HL-60 (cell line): Measurements from ENCODE around the gene PAFAH1B2.

ENCODE experiments used
- DNase-seq, 2 experiments: peaks; one replicate each; pipeline ENCODE4 v3.0.0-alpha.2; 2010 to 2020; ENCODE audit warnings: low read depth in 1 of 2, low spot score in 1 of 2
- H3K27ac ChIP-seq: fragments of 250-450 bp; sonication (Bioruptor Pico); replicated peaks from 2 replicates; pipeline ENCODE4 v1.5.1; 2020; ENCODE audit warnings: mild to moderate bottlenecking, moderate library complexity
- H3K27me3 ChIP-seq: fragments of 250-450 bp; sonication (Bioruptor Pico); 2 replicates; pipeline ENCODE4 v1.5.1; 2021; ENCODE audit warnings: mild to moderate bottlenecking, moderate library complexity; ENCODE audit not compliant: insufficient read depth, poor library complexity, severe bottlenecking
- H3K4me3 ChIP-seq: replicated peaks from 2 replicates; pipeline ENCODE4 v1.5.1; 2011; ENCODE audit warnings: mild to moderate bottlenecking, control low read depth, low read length; ENCODE audit not compliant: insufficient read depth
- GABPA ChIP-seq: IDR thresholded peaks from 2 replicates; pipeline ENCODE4 v1.6.1; 2012; ENCODE audit warnings: low read depth
- POLR2AphosphoS5 ChIP-seq: IDR thresholded peaks from 2 replicates; pipeline ENCODE4 v1.6.1; 2012; ENCODE audit warnings: low read depth
- SPI1 ChIP-seq: IDR thresholded peaks from 2 replicates; pipeline ENCODE4 v1.6.1; 2012; ENCODE audit warnings: low read depth, mild to moderate bottlenecking, borderline replicate concordance
- TF ChIP-seq, protein P1 (sequence below): IDR thresholded peaks from one replicate; pipeline ENCODE4 v1.5.1; 2011; ENCODE audit warnings: low read length, control low read depth, inconsistent platforms; ENCODE audit not compliant: insufficient read depth
- TF ChIP-seq, protein P2 (sequence below): IDR thresholded peaks from 2 replicates; pipeline ENCODE4 v1.6.1; 2012; ENCODE audit warnings: low read depth; ENCODE audit not compliant: insufficient replicate concordance

Gene PAFAH1B2

DNA sequence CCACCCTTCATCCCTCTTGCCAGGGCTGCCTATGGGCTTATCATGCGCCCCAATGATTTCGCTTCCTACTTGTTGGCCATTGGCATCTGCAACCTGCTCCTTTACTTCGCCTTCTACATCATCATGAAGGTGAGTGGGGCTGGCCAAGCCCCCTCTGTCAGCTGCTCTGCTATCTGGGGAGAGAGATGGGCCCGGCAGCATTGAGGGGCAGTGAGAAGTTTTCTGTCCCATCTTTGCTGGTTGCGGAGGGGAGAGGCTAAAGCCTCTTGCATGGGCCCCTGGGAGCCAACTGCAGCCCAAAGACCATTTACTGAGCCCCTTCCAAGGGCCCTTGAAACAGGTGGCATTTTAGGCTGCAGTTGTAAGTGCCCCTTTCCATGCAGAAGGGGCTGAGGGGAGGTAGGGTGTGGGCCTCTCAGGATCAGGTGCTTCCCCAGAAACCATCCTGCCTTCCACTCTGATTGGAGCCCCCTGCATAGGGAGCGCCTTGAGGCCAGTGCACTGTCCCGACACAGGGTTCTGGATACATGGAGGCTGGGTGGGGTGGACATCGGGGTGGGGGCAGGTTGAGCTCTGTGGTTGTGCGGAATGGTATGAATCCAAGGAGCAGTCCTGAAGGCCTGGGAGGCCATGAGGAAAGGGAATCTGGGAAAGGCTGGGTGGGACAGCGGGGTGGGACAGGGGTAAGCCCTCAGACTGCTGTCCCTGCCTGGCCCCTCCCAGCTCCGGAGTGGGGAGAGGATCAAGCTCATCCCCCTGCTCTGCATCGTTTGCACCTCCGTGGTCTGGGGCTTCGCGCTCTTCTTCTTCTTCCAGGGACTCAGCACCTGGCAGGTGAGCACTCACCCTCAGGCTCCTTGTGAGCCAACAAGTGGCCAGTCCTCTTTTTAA, 49.3 kb downstream of the PAFAH1B2 start:
- Histone ChIP-seq H3K4me3 (no peak overlapping the region), H3K27ac (no peak overlapping the region), H3K27me3 (no peaks in the 10 kb centered on the region)
- TF ChIP-seq, protein P1, sequence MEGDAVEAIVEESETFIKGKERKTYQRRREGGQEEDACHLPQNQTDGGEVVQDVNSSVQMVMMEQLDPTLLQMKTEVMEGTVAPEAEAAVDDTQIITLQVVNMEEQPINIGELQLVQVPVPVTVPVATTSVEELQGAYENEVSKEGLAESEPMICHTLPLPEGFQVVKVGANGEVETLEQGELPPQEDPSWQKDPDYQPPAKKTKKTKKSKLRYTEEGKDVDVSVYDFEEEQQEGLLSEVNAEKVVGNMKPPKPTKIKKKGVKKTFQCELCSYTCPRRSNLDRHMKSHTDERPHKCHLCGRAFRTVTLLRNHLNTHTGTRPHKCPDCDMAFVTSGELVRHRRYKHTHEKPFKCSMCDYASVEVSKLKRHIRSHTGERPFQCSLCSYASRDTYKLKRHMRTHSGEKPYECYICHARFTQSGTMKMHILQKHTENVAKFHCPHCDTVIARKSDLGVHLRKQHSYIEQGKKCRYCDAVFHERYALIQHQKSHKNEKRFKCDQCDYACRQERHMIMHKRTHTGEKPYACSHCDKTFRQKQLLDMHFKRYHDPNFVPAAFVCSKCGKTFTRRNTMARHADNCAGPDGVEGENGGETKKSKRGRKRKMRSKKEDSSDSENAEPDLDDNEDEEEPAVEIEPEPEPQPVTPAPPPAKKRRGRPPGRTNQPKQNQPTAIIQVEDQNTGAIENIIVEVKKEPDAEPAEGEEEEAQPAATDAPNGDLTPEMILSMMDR, result no peak
- TF ChIP-seq, protein P2, sequence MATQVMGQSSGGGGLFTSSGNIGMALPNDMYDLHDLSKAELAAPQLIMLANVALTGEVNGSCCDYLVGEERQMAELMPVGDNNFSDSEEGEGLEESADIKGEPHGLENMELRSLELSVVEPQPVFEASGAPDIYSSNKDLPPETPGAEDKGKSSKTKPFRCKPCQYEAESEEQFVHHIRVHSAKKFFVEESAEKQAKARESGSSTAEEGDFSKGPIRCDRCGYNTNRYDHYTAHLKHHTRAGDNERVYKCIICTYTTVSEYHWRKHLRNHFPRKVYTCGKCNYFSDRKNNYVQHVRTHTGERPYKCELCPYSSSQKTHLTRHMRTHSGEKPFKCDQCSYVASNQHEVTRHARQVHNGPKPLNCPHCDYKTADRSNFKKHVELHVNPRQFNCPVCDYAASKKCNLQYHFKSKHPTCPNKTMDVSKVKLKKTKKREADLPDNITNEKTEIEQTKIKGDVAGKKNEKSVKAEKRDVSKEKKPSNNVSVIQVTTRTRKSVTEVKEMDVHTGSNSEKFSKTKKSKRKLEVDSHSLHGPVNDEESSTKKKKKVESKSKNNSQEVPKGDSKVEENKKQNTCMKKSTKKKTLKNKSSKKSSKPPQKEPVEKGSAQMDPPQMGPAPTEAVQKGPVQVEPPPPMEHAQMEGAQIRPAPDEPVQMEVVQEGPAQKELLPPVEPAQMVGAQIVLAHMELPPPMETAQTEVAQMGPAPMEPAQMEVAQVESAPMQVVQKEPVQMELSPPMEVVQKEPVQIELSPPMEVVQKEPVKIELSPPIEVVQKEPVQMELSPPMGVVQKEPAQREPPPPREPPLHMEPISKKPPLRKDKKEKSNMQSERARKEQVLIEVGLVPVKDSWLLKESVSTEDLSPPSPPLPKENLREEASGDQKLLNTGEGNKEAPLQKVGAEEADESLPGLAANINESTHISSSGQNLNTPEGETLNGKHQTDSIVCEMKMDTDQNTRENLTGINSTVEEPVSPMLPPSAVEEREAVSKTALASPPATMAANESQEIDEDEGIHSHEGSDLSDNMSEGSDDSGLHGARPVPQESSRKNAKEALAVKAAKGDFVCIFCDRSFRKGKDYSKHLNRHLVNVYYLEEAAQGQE, result no peak
- no peak for TF ChIP-seq GABPA
- no peak for TF ChIP-seq POLR2AphosphoS5
- TF ChIP-seq SPI1, result no peak
- no peak for DNase-seq

DNA sequence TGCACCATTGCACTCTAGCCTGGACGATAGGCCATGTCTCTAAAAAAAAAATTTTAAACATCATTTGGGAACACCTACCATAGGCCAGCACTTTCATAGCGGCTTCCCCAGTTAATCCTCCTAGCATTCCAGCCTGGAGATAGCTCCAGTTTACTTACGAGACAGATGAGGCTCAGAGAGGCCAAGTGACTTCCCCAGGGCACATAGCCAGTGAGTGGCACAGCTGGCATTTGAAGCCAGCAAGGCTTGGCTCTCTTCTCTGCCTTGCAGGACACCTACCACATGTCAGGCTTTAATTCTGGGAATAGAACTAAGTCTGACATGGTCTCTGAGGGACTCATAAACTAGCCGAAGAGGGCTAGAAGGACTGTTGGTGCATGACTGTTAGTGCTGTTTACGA, 50.2 kb downstream of the PAFAH1B2 start:
- TF ChIP-seq, protein P2, result no peak
- no peak for TF ChIP-seq GABPA
- no peak for TF ChIP-seq POLR2AphosphoS5
- no peak for TF ChIP-seq SPI1
- TF ChIP-seq, protein P1, result no peak
- H3K27me3 ChIP-seq, result no peaks in the 10 kb centered on the region

DNA sequence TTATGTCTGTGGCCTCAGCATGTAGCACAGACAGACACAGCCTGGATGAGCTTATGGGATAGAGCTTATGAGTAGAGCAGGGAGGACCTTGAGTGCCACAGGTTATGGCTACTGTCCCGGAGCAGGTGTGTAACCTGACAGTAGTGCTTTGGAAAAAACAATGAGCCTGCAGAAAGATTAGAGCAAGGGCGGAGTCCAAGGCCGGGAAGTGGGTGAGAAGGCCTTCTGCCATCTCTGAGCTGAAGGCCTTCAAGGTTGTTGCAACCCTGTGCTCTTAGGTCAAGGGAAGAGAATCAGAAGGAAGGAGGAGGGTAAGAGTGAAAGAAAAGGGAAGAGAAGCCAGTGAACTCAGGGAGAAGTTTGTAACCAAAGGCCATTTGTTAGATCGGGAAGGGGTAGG, 51.2 kb downstream of the PAFAH1B2 start:
- no peak for DNase-seq
- Histone ChIP-seq H3K27me3 (no peaks in the 10 kb centered on the region), H3K27ac (no peak overlapping the region), H3K4me3 (no peak overlapping the region)
- TF ChIP-seq GABPA, result no peak

More for the DNA sequence above, 50.2 kb downstream of the PAFAH1B2 start:
- DNase-seq, result no peak
- H3K27ac ChIP-seq, result no peak overlapping the region
- H3K4me3 ChIP-seq, result no peak overlapping the region

DNA sequence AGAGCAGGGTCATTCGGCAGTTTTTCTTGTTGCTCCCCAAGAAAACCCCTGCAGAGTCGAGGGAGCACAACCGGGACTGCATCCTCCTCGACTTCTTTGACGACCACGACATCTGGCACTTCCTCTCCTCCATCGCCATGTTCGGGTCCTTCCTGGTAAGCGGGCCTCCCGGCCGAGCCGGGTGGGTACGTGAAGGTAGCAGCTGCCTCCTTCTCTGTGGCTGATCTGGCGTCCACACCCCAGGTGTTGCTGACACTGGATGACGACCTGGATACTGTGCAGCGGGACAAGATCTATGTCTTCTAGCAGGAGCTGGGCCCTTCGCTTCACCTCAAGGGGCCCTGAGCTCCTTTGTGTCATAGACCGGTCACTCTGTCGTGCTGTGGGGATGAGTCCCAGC, 51.7 kb downstream of the PAFAH1B2 start:
- DNase-seq, result no peak
- Histone ChIP-seq H3K4me3 (no peak overlapping the region), H3K27ac (no peak overlapping the region), H3K27me3 (no peaks in the 10 kb centered on the region)
- TF ChIP-seq, protein P2, result no peak
- TF ChIP-seq SPI1, result no peak
- TF ChIP-seq POLR2AphosphoS5, result no peak
- TF ChIP-seq, protein P1, result no peak
